Stimulated activated CD4-positive, alpha-beta T cell treated with anti-CD3 and anti-CD28 coated beads, Interleukin-4, amount 100 ng/mL, for 24 hours (primary cell): ENCODE measurements around the gene CADPS2.
"Not testable (repeated sequence)": the region's sequence is repeated elsewhere in the genome, so short reads cannot be mapped to it uniquely, and the experiment has no call there.

Experiments
- DNase-seq: peaks from one replicate; pipeline ENCODE4 v3.0.0-alpha.2; 2020

The CADPS2 gene

GRCh38 chr7:122702872-122703510 is 183.3 kb downstream of the CADPS2 start, which contains the start of gene RNF148:
Gene RNF148, minus strand, starts transcription at chr7:122702922. Its CDS starts 172 bp downstream, at chr7:122702750.
- DNase-seq: no peak

GRCh38 chr7:122699017-122699416 is 187.2 kb downstream of the CADPS2 start, which contains the start of gene RNF133:
Gene RNF133, minus strand, starts transcription at chr7:122699117. Its CDS starts 199 bp downstream, at chr7:122698918.
- no peak for DNase-seq

GRCh38 chr7:122695816-122696215 is 190.4 kb downstream of the CADPS2 start:
- no peak for DNase-seq

- no peak for DNase-seq
Observed at GRCh38 chr7:122694697-122695096, 191.6 kb downstream of the CADPS2 start.

- DNase-seq: no peak
Observed at GRCh38 chr7:122692769-122693309, 193.4 kb downstream of the CADPS2 start.

- no peak for DNase-seq
Observed at GRCh38 chr7:122691569-122692235, 194.6 kb downstream of the CADPS2 start.

GRCh38 chr7:122689346-122690109 is 196.7 kb downstream of the CADPS2 start:
- DNase-seq: no peak

GRCh38 chr7:122688400-122688998 is 197.8 kb downstream of the CADPS2 start:
- no peak for DNase-seq

- no peak for DNase-seq
Observed at GRCh38 chr7:122686360-122686878, 199.8 kb downstream of the CADPS2 start.

- DNase-seq: no peak
Observed at GRCh38 chr7:122684504-122684903, 201.8 kb downstream of the CADPS2 start.

- no peak for DNase-seq
Observed at GRCh38 chr7:122682815-122683550, 203.3 kb downstream of the CADPS2 start.

- DNase-seq: not testable (repeated sequence)
Observed at GRCh38 chr7:122681186-122681585, 205.1 kb downstream of the CADPS2 start.

GRCh38 chr7:122679813-122680212 is 206.4 kb downstream of the CADPS2 start:
- DNase-seq: no peak

GRCh38 chr7:122679269-122679709 is 207.0 kb downstream of the CADPS2 start:
- DNase-seq: not testable (repeated sequence)

- DNase-seq: no peak
Observed at GRCh38 chr7:122677149-122677548, 209.1 kb downstream of the CADPS2 start.

- DNase-seq: no peak
Observed at GRCh38 chr7:122676466-122676865, 209.8 kb downstream of the CADPS2 start.

- no peak for DNase-seq
Observed at GRCh38 chr7:122675621-122676020, 210.6 kb downstream of the CADPS2 start.

- DNase-seq: no peak
Observed at GRCh38 chr7:122675011-122675410, 211.2 kb downstream of the CADPS2 start.

GRCh38 chr7:122674502-122674901 is 211.8 kb downstream of the CADPS2 start:
- DNase-seq: no peak

- DNase-seq: no peak
Observed at GRCh38 chr7:122673951-122674350, 212.3 kb downstream of the CADPS2 start.

GRCh38 chr7:122672536-122672935 is 213.7 kb downstream of the CADPS2 start:
- no peak for DNase-seq

GRCh38 chr7:122663733-122664132 is 222.5 kb downstream of the CADPS2 start:
- DNase-seq: no peak
